HepG2 (cell line): ENCODE results near the gene SLC15A5. TPM values are rescaled to one million over a fixed set of nuclear protein-coding genes. Genes with fewer than 3 reads are reported as not detected.

Experiments
- ATAC-seq: fragments of 200-7000 bp; cut with Tn5 transposase; 3 replicates; pipeline ENCODE4 v1.9.1; 2020; ENCODE audit warnings: mild to moderate bottlenecking, moderate library complexity
- BruUV-seq: library from RNA; stranded (reverse); fragments of 400-500 nt; replicated peaks from 2 replicates; lab custom pipeline; 2021; lab: Mats Ljungman, UMichigan
- CTCF ChIA-PET: fragments of 300-600 bp; formaldehyde crosslinking; extraction: SDS; loops from one replicate; lab custom pipeline; 2021; ENCODE audit warnings: low total read pairs, inconsistent platforms, low intra/inter-chr PET ratio; lab: Yijun Ruan, JAX
- POLR2A ChIA-PET: fragments of 350-600 bp; sonication (Branson Sonifier 250); formaldehyde crosslinking; loops from one replicate; lab custom pipeline; 2020; ENCODE audit warnings: antibody characterized with exemption, inconsistent platforms; lab: Yijun Ruan, JAX
- DNase-seq: peaks from one replicate; pipeline ENCODE4 v3.0.0-alpha.2; 2015; ENCODE audit warnings: low spot score
- FAIRE-seq: peaks from 3 replicates; lab custom pipeline; 2011; peaks lifted over from hg19 to GRCh38; lab: Jason Lieb, UNC
- H2AFZ ChIP-seq: one replicate; pipeline ENCODE4 v1.6.1; 2011; ENCODE audit warnings: low read length, inconsistent platforms
- H3K27ac ChIP-seq: fragments of 300-600 bp; 3 replicates; pipeline ENCODE4 v1.8.0; 2011; ENCODE audit warnings: mixed run types, mild to moderate bottlenecking, mixed read lengths, low read length, inconsistent platforms; ENCODE audit not compliant: insufficient read depth; ENCODE audit errors: extremely low read length
- H3K27me3 ChIP-seq, 2 experiments: fragments of 200-600 bp in 1 of 2; 2 replicates in 1 of 2; 3 replicates in 1 of 2; pipeline versions ENCODE4 v1.6.0 to v1.8.0; 2011; ENCODE audit warnings: low read length in 2 of 2, mild to moderate bottlenecking in 2 of 2, moderate library complexity in 2 of 2, inconsistent platforms in 1 of 2; ENCODE audit not compliant: insufficient read depth in 2 of 2, control insufficient read depth in 1 of 2
- H3K36me3 ChIP-seq, 2 experiments: fragments of 200-600 bp in 1 of 2; replicated peaks in 1 of 2; 2 replicates in 1 of 2; 3 replicates in 1 of 2; pipeline versions ENCODE4 v1.5.1 to v1.8.0; 2011; ENCODE audit warnings: low read length in 2 of 2, inconsistent platforms in 1 of 2; ENCODE audit not compliant: insufficient read depth in 2 of 2, control insufficient read depth in 1 of 2
- H3K4me1 ChIP-seq: 2 replicates; pipeline ENCODE4 v1.5.1; 2012; ENCODE audit warnings: low read length, inconsistent platforms; ENCODE audit not compliant: insufficient read depth
- H3K4me2 ChIP-seq: 2 replicates; pipeline ENCODE4 v1.6.0; 2011; ENCODE audit warnings: low read depth, low read length, inconsistent platforms
- H3K4me3 ChIP-seq, 3 experiments: fragments of 200-600 bp in 1 of 3; sonication (generic), shearing (Covaris generic) in 1 of 3; replicated peaks in 1 of 3; 2 replicates each; pipeline ENCODE4 v1.5.1; 2011 to 2016; ENCODE audit warnings: low read length in 3 of 3, inconsistent platforms in 2 of 3, low read depth in 2 of 3, mild to moderate bottlenecking in 2 of 3, control low read depth in 1 of 3, mixed read lengths in 1 of 3; ENCODE audit not compliant: insufficient read depth in 1 of 3
- H3K79me2 ChIP-seq: one replicate; pipeline ENCODE4 v1.6.1; 2011; ENCODE audit warnings: low read length, inconsistent platforms; ENCODE audit not compliant: insufficient read depth
- H3K9ac ChIP-seq: 2 replicates; pipeline ENCODE4 v1.6.0; 2011; ENCODE audit warnings: mild to moderate bottlenecking, low read depth, low read length, inconsistent platforms; ENCODE audit not compliant: insufficient read depth
- H3K9me3 ChIP-seq: 2 replicates; pipeline ENCODE4 v1.5.1; 2012; ENCODE audit warnings: mild to moderate bottlenecking, low read length
- H4K20me1 ChIP-seq: 2 replicates; pipeline ENCODE4 v1.6.0; 2011; ENCODE audit warnings: inconsistent platforms, mild to moderate bottlenecking, low read length, moderate library complexity; ENCODE audit not compliant: insufficient read depth
- ATF1 ChIP-seq: IDR thresholded peaks from 2 replicates; pipeline ENCODE4 v1.6.1; 2016; ENCODE audit warnings: mild to moderate bottlenecking, control low read depth
- BCL6 ChIP-seq: IDR thresholded peaks from 2 replicates; pipeline ENCODE4 v1.6.1; 2016; ENCODE audit warnings: missing genetic modification reagents, missing compliant biosample characterization
- CREB3 ChIP-seq: sonication (generic); formaldehyde crosslinking; IDR thresholded peaks from 2 replicates; pipeline ENCODE4 v1.5.0; 2020; ENCODE audit warnings: missing genetic modification reagents
- ERF ChIP-seq: IDR thresholded peaks from 2 replicates; pipeline ENCODE4 v1.6.1; 2018; ENCODE audit warnings: missing biosample characterization, missing genetic modification reagents
- FOXP1 ChIP-seq, 2 experiments: fragments of 450-650 bp in 1 of 2; IDR thresholded peaks; 2 replicates each; pipeline ENCODE4 v1.6.1; 2017 to 2018; ENCODE audit warnings: antibody characterized with exemption in 1 of 2
- TGIF2 ChIP-seq: IDR thresholded peaks from 2 replicates; pipeline ENCODE4 v1.6.1; 2016; ENCODE audit warnings: control low read depth, missing compliant biosample characterization
- ZKSCAN8 ChIP-seq: IDR thresholded peaks from 2 replicates; pipeline ENCODE4 v1.6.1; 2016; ENCODE audit warnings: borderline replicate concordance, missing genetic modification reagents, missing compliant biosample characterization
- ZNF205 ChIP-seq: IDR thresholded peaks from 2 replicates; pipeline ENCODE4 v1.6.1; 2018; ENCODE audit warnings: missing biosample characterization, missing genetic modification reagents
- ZNF24 ChIP-seq: fragments of 450-650 bp; IDR thresholded peaks from 2 replicates; pipeline ENCODE4 v1.6.1; 2017; ENCODE audit warnings: antibody characterized with exemption, mild to moderate bottlenecking
- ZNF263 ChIP-seq: sonication (generic); formaldehyde crosslinking; IDR thresholded peaks from 2 replicates; pipeline ENCODE4 v1.4.0; 2020; ENCODE audit warnings: missing genetic modification reagents
- ZSCAN22 ChIP-seq: sonication (generic); formaldehyde crosslinking; IDR thresholded peaks from 2 replicates; pipeline ENCODE4 v1.4.0; 2020; ENCODE audit warnings: mild to moderate bottlenecking, missing genetic modification reagents
- WGBS: methylation state at CpG from one replicate; pipeline ENCODE4 v1.1.6; 2017; ENCODE audit warnings: low lambda C conversion rate; 5-methylcytosine and 5-hydroxymethylcytosine counted together
- in situ Hi-C: cut with HindIII; loops from 2 replicates; pipeline ENCODE4 v1.10.0; 2017; ENCODE audit warnings: low pct_unique_long_range_greater_than_20kb; ENCODE audit not compliant: extremely low pct_ligation_motif_present
- intact Hi-C: fragments of 100-400 bp; cut with micrococcal nuclease; formaldehyde crosslinking; loops from one replicate; pipeline ENCODE4 v1.10.0; 2022; ENCODE audit not compliant: unreplicated experiment
- polyA plus RNA-seq, 8 experiments: library from polyadenylated mRNA; depleted of rRNA in 3 of 8; stranded (reverse) in 7 of 8; unstranded in 1 of 8; fragments of >200 nt; fragmentation: Illumina TruSeq in 4 of 8; extraction: Trizol in 4 of 8; gene quantifications; 2 replicates each; pipeline versions ENCODE4 v1.2.1 to v1.2.3, GENCODE V29; 2011 to 2016; ENCODE audit warnings: low read depth in 4 of 8, missing spikeins in 1 of 8, mixed read lengths in 1 of 8; ENCODE audit not compliant: insufficient read depth in 1 of 8
- total RNA-seq, 5 experiments: library from RNA; depleted of rRNA; stranded (reverse); fragments of >200 nt; fragmentation: Illumina TruSeq; extraction: Trizol; gene quantifications; 2 replicates each; pipeline ENCODE4 v1.2.3, GENCODE V29; 2016; ENCODE audit warnings: low read depth in 1 of 5
- TF ChIP-seq, protein P1 (sequence below): sonication (generic); formaldehyde crosslinking; IDR thresholded peaks from 2 replicates; pipeline ENCODE4 v1.4.0; 2020; ENCODE audit warnings: missing genetic modification reagents
- TF ChIP-seq, protein P2 (sequence below): sonication (generic); formaldehyde crosslinking; conservative IDR thresholded peaks from 2 replicates; pipeline ENCODE4 v1.8.0; 2022; ENCODE audit warnings: missing genetic modification reagents

The SLC15A5 gene
- total and polyA plus RNA-seq, 2 of the 13 experiments (the other 11 are each of a cell fraction or from before 2014, with no cell fraction given), result not detected

- H3K27me3 ChIP-seq, result no peaks in the 10 kb centered on the region
- no peaks in the 10 kb centered on the region for H3K9me3 ChIP-seq
- no peak overlapping the region for H3K27ac ChIP-seq
- intact Hi-C loops (no loop called here), in situ Hi-C loops (no loop called here)
- H3K4me2 ChIP-seq, result no peak overlapping the region
- no peak overlapping the region for H2AFZ ChIP-seq
- CTCF ChIA-PET, result no interaction called here
- H3K36me3 ChIP-seq, result no peaks in the 10 kb centered on the region
- H4K20me1 ChIP-seq, result no peaks in the 10 kb centered on the region
- no TSS peak for BruUV-seq
- no peaks in the 10 kb centered on the region for H3K79me2 ChIP-seq
- ATAC-seq, result no peak
- POLR2A ChIA-PET, result no interaction called here
- H3K4me1 ChIP-seq, result no peaks in the 10 kb centered on the region
- no peak overlapping the region for H3K9ac ChIP-seq
- no peak for DNase-seq
- no peak overlapping the region for H3K4me3 ChIP-seq
- WGBS, result 44% methylated on average over 9 of the region's 9 CpGs
- FAIRE-seq, result no peak
- TF ChIP-seq FOXP1 (IDR thresholded peaks at IDR 0.05) (no peak), FOXP1 (CRISPR knock-in tag; IDR thresholded peaks at IDR 0.05) (no peak), ZNF205 (no peak), TGIF2 (CRISPR knock-in tag) (no peak), ZNF263 (CRISPR knock-in tag) (no peak), BCL6 (CRISPR knock-in tag) (no peak), ERF (CRISPR knock-in tag) (no peak), ATF1 (CRISPR knock-in tag) (no peak), CREB3 (no peak), ZSCAN22 (CRISPR knock-in tag) (no peak), ZNF24 (no peak), ZKSCAN8 (CRISPR knock-in tag) (no peak)
- TF ChIP-seq, protein P1, sequence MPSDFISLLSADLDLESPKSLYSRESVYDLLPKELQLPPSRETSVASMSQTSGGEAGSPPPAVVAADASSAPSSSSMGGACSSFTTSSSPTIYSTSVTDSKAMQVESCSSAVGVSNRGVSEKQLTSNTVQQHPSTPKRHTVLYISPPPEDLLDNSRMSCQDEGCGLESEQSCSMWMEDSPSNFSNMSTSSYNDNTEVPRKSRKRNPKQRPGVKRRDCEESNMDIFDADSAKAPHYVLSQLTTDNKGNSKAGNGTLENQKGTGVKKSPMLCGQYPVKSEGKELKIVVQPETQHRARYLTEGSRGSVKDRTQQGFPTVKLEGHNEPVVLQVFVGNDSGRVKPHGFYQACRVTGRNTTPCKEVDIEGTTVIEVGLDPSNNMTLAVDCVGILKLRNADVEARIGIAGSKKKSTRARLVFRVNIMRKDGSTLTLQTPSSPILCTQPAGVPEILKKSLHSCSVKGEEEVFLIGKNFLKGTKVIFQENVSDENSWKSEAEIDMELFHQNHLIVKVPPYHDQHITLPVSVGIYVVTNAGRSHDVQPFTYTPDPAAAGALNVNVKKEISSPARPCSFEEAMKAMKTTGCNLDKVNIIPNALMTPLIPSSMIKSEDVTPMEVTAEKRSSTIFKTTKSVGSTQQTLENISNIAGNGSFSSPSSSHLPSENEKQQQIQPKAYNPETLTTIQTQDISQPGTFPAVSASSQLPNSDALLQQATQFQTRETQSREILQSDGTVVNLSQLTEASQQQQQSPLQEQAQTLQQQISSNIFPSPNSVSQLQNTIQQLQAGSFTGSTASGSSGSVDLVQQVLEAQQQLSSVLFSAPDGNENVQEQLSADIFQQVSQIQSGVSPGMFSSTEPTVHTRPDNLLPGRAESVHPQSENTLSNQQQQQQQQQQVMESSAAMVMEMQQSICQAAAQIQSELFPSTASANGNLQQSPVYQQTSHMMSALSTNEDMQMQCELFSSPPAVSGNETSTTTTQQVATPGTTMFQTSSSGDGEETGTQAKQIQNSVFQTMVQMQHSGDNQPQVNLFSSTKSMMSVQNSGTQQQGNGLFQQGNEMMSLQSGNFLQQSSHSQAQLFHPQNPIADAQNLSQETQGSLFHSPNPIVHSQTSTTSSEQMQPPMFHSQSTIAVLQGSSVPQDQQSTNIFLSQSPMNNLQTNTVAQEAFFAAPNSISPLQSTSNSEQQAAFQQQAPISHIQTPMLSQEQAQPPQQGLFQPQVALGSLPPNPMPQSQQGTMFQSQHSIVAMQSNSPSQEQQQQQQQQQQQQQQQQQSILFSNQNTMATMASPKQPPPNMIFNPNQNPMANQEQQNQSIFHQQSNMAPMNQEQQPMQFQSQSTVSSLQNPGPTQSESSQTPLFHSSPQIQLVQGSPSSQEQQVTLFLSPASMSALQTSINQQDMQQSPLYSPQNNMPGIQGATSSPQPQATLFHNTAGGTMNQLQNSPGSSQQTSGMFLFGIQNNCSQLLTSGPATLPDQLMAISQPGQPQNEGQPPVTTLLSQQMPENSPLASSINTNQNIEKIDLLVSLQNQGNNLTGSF (CRISPR knock-in tag), result no peak
- TF ChIP-seq, protein P2, sequence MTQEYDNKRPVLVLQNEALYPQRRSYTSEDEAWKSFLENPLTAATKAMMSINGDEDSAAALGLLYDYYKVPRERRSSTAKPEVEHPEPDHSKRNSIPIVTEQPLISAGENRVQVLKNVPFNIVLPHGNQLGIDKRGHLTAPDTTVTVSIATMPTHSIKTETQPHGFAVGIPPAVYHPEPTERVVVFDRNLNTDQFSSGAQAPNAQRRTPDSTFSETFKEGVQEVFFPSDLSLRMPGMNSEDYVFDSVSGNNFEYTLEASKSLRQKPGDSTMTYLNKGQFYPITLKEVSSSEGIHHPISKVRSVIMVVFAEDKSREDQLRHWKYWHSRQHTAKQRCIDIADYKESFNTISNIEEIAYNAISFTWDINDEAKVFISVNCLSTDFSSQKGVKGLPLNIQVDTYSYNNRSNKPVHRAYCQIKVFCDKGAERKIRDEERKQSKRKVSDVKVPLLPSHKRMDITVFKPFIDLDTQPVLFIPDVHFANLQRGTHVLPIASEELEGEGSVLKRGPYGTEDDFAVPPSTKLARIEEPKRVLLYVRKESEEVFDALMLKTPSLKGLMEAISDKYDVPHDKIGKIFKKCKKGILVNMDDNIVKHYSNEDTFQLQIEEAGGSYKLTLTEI (CRISPR knock-in tag), result no peak
Observed at GRCh38 chr12:16243487-16244412, 33.7 kb downstream of the SLC15A5 start.
